HPDE6-E6E7 (cell line): ENCODE data around the gene DENND1A.

Experiments
- DNase-seq: peaks from one replicate; pipeline ENCODE4 v3.0.0; 2011; ENCODE audit warnings: missing footprints; ENCODE audit errors: extremely low spot score

The DENND1A gene

GRCh38 chr9:123865226-123866000 is 64.5 kb downstream of the DENND1A start:
- DNase-seq: no peak

GRCh38 chr9:123864251-123864650 is 65.7 kb downstream of the DENND1A start:
- no peak for DNase-seq

- no peak for DNase-seq
Measured at GRCh38 chr9:123863164-123863855, 66.6 kb downstream of the DENND1A start.

- DNase-seq: no peak
Measured at GRCh38 chr9:123861756-123862120, 68.2 kb downstream of the DENND1A start.

- no peak for DNase-seq
Measured at GRCh38 chr9:123861086-123861755, 68.7 kb downstream of the DENND1A start.

- DNase-seq: no peak
Measured at GRCh38 chr9:123860603-123861002, 69.3 kb downstream of the DENND1A start.

GRCh38 chr9:123852403-123852802 is 77.5 kb downstream of the DENND1A start:
- no peak for DNase-seq

- no peak for DNase-seq
Measured at GRCh38 chr9:123851851-123852250, 78.1 kb downstream of the DENND1A start.

- DNase-seq: no peak
Measured at GRCh38 chr9:123848447-123849085, 81.4 kb downstream of the DENND1A start.

GRCh38 chr9:123846966-123847365 is 83.0 kb downstream of the DENND1A start:
- no peak for DNase-seq

- no peak for DNase-seq
Measured at GRCh38 chr9:123843703-123844102, 86.2 kb downstream of the DENND1A start.

GRCh38 chr9:123835821-123836220 is 94.1 kb downstream of the DENND1A start:
- DNase-seq: no peak

GRCh38 chr9:123834889-123835562 is 94.9 kb downstream of the DENND1A start:
- no peak for DNase-seq

- no peak for DNase-seq
Measured at GRCh38 chr9:123834218-123834888, 95.6 kb downstream of the DENND1A start.

GRCh38 chr9:123832858-123833650 is 96.9 kb downstream of the DENND1A start:
- no peak for DNase-seq

GRCh38 chr9:123832176-123832575 is 97.8 kb downstream of the DENND1A start:
- no peak for DNase-seq

- no peak for DNase-seq
Measured at GRCh38 chr9:123828449-123828848, 101.5 kb downstream of the DENND1A start.

- DNase-seq: no peak
Measured at GRCh38 chr9:123825342-123826060, 104.4 kb downstream of the DENND1A start.

- DNase-seq: no peak
Measured at GRCh38 chr9:123823194-123823947, 106.6 kb downstream of the DENND1A start.
